HEK293 (cell line): ENCODE measurements around the gene CCDC27.

Experiments
- CTCF ChIA-PET: fragments of 350-600 bp; formaldehyde crosslinking; extraction: SDS; loops from one replicate; lab custom pipeline; 2021; ENCODE audit warnings: antibody characterized with exemption; lab: Yijun Ruan, JAX
- POLR2A ChIA-PET: fragments of 300-600 bp; formaldehyde crosslinking; extraction: SDS; loops from one replicate; lab custom pipeline; 2020; ENCODE audit warnings: antibody characterized with exemption, inconsistent platforms; lab: Yijun Ruan, JAX
- H3K27ac ChIP-seq: fragments of 200-500 bp; sonication (Bioruptor generic); 2 replicates; pipeline ENCODE4 v1.5.1; 2014; ENCODE audit warnings: low read depth, low read length, control low read depth, inconsistent platforms; ENCODE audit errors: extremely low read depth
- H3K36me3 ChIP-seq, 2 experiments: fragments of 200-500 bp in 1 of 2; sonication (Bioruptor generic) in 1 of 2; 1 replicate in 1 of 2; 2 replicates in 1 of 2; pipeline ENCODE4 v1.5.1; 2014 to 2017; ENCODE audit warnings: inconsistent platforms in 2 of 2, low read length in 2 of 2; ENCODE audit not compliant: control insufficient read depth in 2 of 2, insufficient read depth in 1 of 2
- H3K4me1 ChIP-seq: fragments of 200-500 bp; sonication (Bioruptor generic); 2 replicates; pipeline ENCODE4 v1.5.1; 2014; ENCODE audit warnings: mild to moderate bottlenecking, low read length, inconsistent platforms; ENCODE audit not compliant: control insufficient read depth, insufficient read depth
- H3K4me3 ChIP-seq: 2 replicates; pipeline ENCODE4 v1.5.1; 2011; ENCODE audit warnings: low read depth, mild to moderate bottlenecking, control low read depth, low read length, moderate library complexity
- H3K9me3 ChIP-seq: fragments of 200-500 bp; sonication (Bioruptor generic); 2 replicates; pipeline ENCODE4 v1.5.1; 2014; ENCODE audit warnings: low read depth, low read length, inconsistent platforms; ENCODE audit not compliant: control insufficient read depth, insufficient read depth
- HOXD13 ChIP-seq: sonication (generic); formaldehyde crosslinking; IDR thresholded peaks from 2 replicates; pipeline ENCODE4 v1.8.0; 2022; ENCODE audit warnings: missing genetic modification reagents, borderline replicate concordance
- PRDM1 ChIP-seq: fragments of 450-650 bp; formaldehyde crosslinking; IDR thresholded peaks from 2 replicates; pipeline ENCODE4; 2016; ENCODE audit warnings: missing biosample characterization, missing genetic modification characterization
- ZEB2 ChIP-seq: fragments of 450-650 bp; formaldehyde crosslinking; IDR thresholded peaks from 2 replicates; pipeline ENCODE4 v1.5.1; 2016; ENCODE audit warnings: missing biosample characterization, missing genetic modification characterization
- ZNF114 ChIP-seq: fragments of 450-650 bp; formaldehyde crosslinking; IDR thresholded peaks from 2 replicates; pipeline ENCODE4 v1.5.0; 2017; ENCODE audit warnings: missing biosample characterization, missing genetic modification characterization
- ZNF140 ChIP-seq: fragments of 450-650 bp; formaldehyde crosslinking; IDR thresholded peaks from 2 replicates; pipeline ENCODE4 v1.5.1; 2016; ENCODE audit warnings: missing biosample characterization, missing genetic modification characterization
- ZNF18 ChIP-seq: fragments of 450-650 bp; formaldehyde crosslinking; IDR thresholded peaks from 2 replicates; pipeline ENCODE4 v1.5.1; 2016; ENCODE audit warnings: missing biosample characterization, missing genetic modification characterization
- ZNF302 ChIP-seq: fragments of 450-650 bp; formaldehyde crosslinking; IDR thresholded peaks from 2 replicates; pipeline ENCODE4 v1.5.1; 2016; ENCODE audit warnings: missing biosample characterization, missing genetic modification characterization, low read depth
- ZNF416 ChIP-seq: fragments of 450-650 bp; formaldehyde crosslinking; IDR thresholded peaks from 2 replicates; pipeline ENCODE4 v1.5.1; 2016; ENCODE audit warnings: missing biosample characterization, missing genetic modification characterization
- ZNF426 ChIP-seq: fragments of 450-650 bp; formaldehyde crosslinking; IDR thresholded peaks from 2 replicates; pipeline ENCODE4 v1.5.1; 2017; ENCODE audit warnings: missing biosample characterization, missing genetic modification characterization, mild to moderate bottlenecking, inconsistent platforms, moderate library complexity
- ZNF548 ChIP-seq: fragments of 450-650 bp; formaldehyde crosslinking; IDR thresholded peaks from 2 replicates; pipeline ENCODE4 v1.5.1; 2016; ENCODE audit warnings: missing biosample characterization, missing genetic modification characterization
- ZNF585B ChIP-seq: fragments of 450-650 bp; formaldehyde crosslinking; IDR thresholded peaks from 2 replicates; pipeline ENCODE4 v1.5.1; 2016; ENCODE audit warnings: missing biosample characterization, missing genetic modification characterization
- ZNF664 ChIP-seq: fragments of 450-650 bp; formaldehyde crosslinking; IDR thresholded peaks from 2 replicates; pipeline ENCODE4 v1.5.1; 2016; ENCODE audit warnings: missing biosample characterization, missing genetic modification characterization
- ZSCAN16 ChIP-seq: fragments of 450-650 bp; formaldehyde crosslinking; IDR thresholded peaks from 2 replicates; pipeline ENCODE4 v1.5.1; 2016; ENCODE audit warnings: missing biosample characterization, missing genetic modification characterization

CCDC27 gene

DNA sequence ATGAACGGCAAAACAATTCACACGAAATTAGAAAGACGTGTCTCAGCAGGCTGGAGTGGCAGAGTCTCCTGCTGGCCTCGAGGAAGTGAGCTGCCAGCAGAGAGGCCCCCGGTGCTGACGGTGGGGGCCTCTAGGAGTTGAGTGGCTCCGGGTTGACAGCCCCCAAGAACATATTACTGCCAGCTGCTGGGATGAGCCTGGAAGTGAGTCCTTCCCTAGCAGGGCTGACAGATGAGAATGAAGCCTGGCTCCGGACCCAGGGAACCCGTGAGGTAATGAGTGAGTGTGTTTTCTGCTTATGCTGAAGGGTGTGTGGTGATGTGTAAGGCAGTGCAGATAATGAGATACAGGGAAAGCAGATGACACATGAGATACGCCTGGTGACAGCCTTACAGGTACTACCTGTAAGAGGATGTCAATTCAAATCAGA, 67.5 kb downstream of the CCDC27 start:
- CTCF ChIA-PET, result no interaction called here
- Histone ChIP-seq H3K27ac (no peak overlapping the region), H3K4me3 (no peak overlapping the region), H3K4me1 (no peaks in the 10 kb centered on the region), H3K36me3 (peaks cover 0 to 92% of the 10 kb centered on the region in 2 experiments; a peak in 1 of 3 replicates), H3K9me3 (no peaks in the 10 kb centered on the region)
- TF ChIP-seq ZNF664 (tag by site-specific recombination) (no peak), ZNF426 (no peak), PRDM1 (no peak), ZNF140 (tag by site-specific recombination) (no peak), ZNF416 (tag by site-specific recombination) (no peak), ZNF548 (tag by site-specific recombination) (no peak)
- POLR2A ChIA-PET, result no interaction called here

DNA sequence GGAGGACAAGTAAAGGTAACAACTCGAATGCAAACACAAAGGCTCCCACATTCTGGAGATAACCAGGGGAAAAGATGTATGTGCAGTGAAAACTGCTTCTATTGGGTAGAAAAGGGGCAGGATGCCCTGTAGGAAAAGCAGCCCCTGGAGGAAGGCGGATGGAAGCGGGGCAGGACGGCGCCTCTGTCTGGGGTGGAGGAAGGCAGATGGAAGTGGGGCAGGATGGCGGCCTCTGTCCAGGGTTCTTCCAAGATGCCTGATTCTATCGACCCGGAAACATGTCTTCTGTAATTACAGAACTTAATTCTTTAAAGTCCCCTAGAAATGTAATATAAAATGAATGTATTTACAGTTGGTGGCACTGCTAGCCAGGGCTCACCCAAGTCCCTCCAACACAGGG, 68.1 kb downstream of the CCDC27 start:
- POLR2A ChIA-PET, result no interaction called here
- CTCF ChIA-PET, result interaction anchor here (0.5 to 0.7 kb wide), 2 partner anchors 35 to 173 kb away, joined by 3 read pairs; no protein-coding TSS in a partner anchor
- peaks cover 0 to 92% of the 10 kb centered on the region in 2 experiments; a peak in 1 of 3 replicates for H3K36me3 ChIP-seq

GRCh38 chr1:3821004-3821403, 68.8 kb downstream of the CCDC27 start:
- TF ChIP-seq ZNF585B, result no peak
- TF ChIP-seq ZNF302, result no peak
- TF ChIP-seq HOXD13 (CRISPR knock-in tag), result no peak

More for the DNA sequence above, 68.1 kb downstream of the CCDC27 start:
- H3K4me3 ChIP-seq, result no peak overlapping the region
- no peak overlapping the region for H3K27ac ChIP-seq
- no peaks in the 10 kb centered on the region for H3K4me1 ChIP-seq
- TF ChIP-seq HOXD13 (CRISPR knock-in tag), result no peak
- TF ChIP-seq ZNF302, result no peak
- TF ChIP-seq ZSCAN16 (tag by site-specific recombination), result no peak
- no peak for TF ChIP-seq ZEB2 (tag by site-specific recombination)
- no peak for TF ChIP-seq ZNF114 (tag by site-specific recombination)
- TF ChIP-seq ZNF18 (tag by site-specific recombination), result no peak
- no peaks in the 10 kb centered on the region for H3K9me3 ChIP-seq

More at GRCh38 chr1:3821004-3821403, 68.8 kb downstream of the CCDC27 start:
- CTCF ChIA-PET, result interaction anchor here (0.5 to 0.7 kb wide), 3 partner anchors 9 to 172 kb away, joined by 3 read pairs; no protein-coding TSS in a partner anchor
- POLR2A ChIA-PET, result no interaction called here
- Histone ChIP-seq H3K4me3 (no peak overlapping the region), H3K4me1 (no peaks in the 10 kb centered on the region), H3K9me3 (no peaks in the 10 kb centered on the region), H3K36me3 (peaks cover 0 to 92% of the 10 kb centered on the region in 2 experiments; a peak in 1 of 3 replicates), H3K27ac (no peak overlapping the region)
